T-helper 1 cell treated with Interleukin-12 subunit alpha and Interleukin-12 subunit beta and Interleukin-4 antibody, amounts not matched to agents 30 μg/mL and 1 μg/mL, for 36 hours (primary cell): ENCODE data around the gene MTX1.
"Not testable (repeated sequence)": the region's sequence is repeated elsewhere in the genome, so short reads cannot be mapped to it uniquely, and the experiment has no call there.

Experiments
- H3K27ac Mint-ChIP-seq: one replicate; pipeline ENCODE4 v1.8.0; 2021; ENCODE audit warnings: mild to moderate bottlenecking, mixed read lengths
- H3K27me3 Mint-ChIP-seq: one replicate; pipeline ENCODE4 v1.8.0; 2021; ENCODE audit warnings: low read depth, mixed read lengths
- H3K36me3 Mint-ChIP-seq: one replicate; pipeline ENCODE4 v1.8.0; 2021; ENCODE audit warnings: low read depth, mixed read lengths
- H3K4me1 Mint-ChIP-seq: one replicate; pipeline ENCODE4 v1.8.0; 2021; ENCODE audit warnings: low read depth, mixed read lengths
- H3K4me3 Mint-ChIP-seq: one replicate; pipeline ENCODE4 v1.8.0; 2021; ENCODE audit warnings: mild to moderate bottlenecking, moderate library complexity, mixed read lengths
- H3K9me3 Mint-ChIP-seq: one replicate; pipeline ENCODE4 v1.8.0; 2021; ENCODE audit warnings: mixed read lengths

Gene MTX1

GRCh38 chr1:155244368-155245162 is 36.1 kb downstream of the MTX1 start:
- Mint-ChIP-seq H3K27me3 (peaks cover 4% of the 10 kb centered on the region), H3K4me1 (peaks cover 42% of the 10 kb centered on the region)

GRCh38 chr1:155245163-155245524 is 36.6 kb downstream of the MTX1 start:
- H3K4me3 Mint-ChIP-seq: peak overlapping the region; percentile 83
- no peaks in the 10 kb centered on the region for H3K9me3 Mint-ChIP-seq
- peaks cover 42% of the 10 kb centered on the region for H3K4me1 Mint-ChIP-seq
- peaks cover 13% of the 10 kb centered on the region for H3K36me3 Mint-ChIP-seq
- peaks cover 4% of the 10 kb centered on the region for H3K27me3 Mint-ChIP-seq
- H3K27ac Mint-ChIP-seq: peak overlapping the region; percentile 92

More at GRCh38 chr1:155244368-155245162, 36.1 kb downstream of the MTX1 start:
- H3K9me3 Mint-ChIP-seq: no peaks in the 10 kb centered on the region
- H3K27ac Mint-ChIP-seq: peak overlapping the region; percentile 92
- peak overlapping the region; percentile 83 for H3K4me3 Mint-ChIP-seq
- H3K36me3 Mint-ChIP-seq: peaks cover 13% of the 10 kb centered on the region

- H3K27ac Mint-ChIP-seq, H3K36me3 Mint-ChIP-seq, H3K27me3 Mint-ChIP-seq, H3K9me3 Mint-ChIP-seq, H3K4me3 Mint-ChIP-seq: not testable (repeated sequence)
- peaks cover 34% of the 10 kb centered on the region for H3K4me1 Mint-ChIP-seq
Measured at GRCh38 chr1:155246796-155247195, 38.3 kb downstream of the MTX1 start.

GRCh38 chr1:155247667-155248553 is 39.4 kb downstream of the MTX1 start:
- peaks cover 30% of the 10 kb centered on the region for H3K4me1 Mint-ChIP-seq
- no peaks in the 10 kb centered on the region for H3K9me3 Mint-ChIP-seq
- H3K27me3 Mint-ChIP-seq: peaks cover 4% of the 10 kb centered on the region
- H3K27ac Mint-ChIP-seq: no peak overlapping the region
- peaks cover 9% of the 10 kb centered on the region for H3K36me3 Mint-ChIP-seq
- H3K4me3 Mint-ChIP-seq: no peak overlapping the region

- peak overlapping the region; percentile 72 for H3K4me3 Mint-ChIP-seq
- H3K4me1 Mint-ChIP-seq: peaks cover 35% of the 10 kb centered on the region
- H3K36me3 Mint-ChIP-seq: peaks cover 7% of the 10 kb centered on the region
- H3K27ac Mint-ChIP-seq: peak overlapping the region; percentile 59
- H3K9me3 Mint-ChIP-seq: no peaks in the 10 kb centered on the region
- H3K27me3 Mint-ChIP-seq: no peaks in the 10 kb centered on the region
Measured at GRCh38 chr1:155250246-155250632, 41.7 kb downstream of the MTX1 start.

- no peaks in the 10 kb centered on the region for H3K9me3 Mint-ChIP-seq
- peaks cover 34% of the 10 kb centered on the region for H3K4me1 Mint-ChIP-seq
- no peak overlapping the region for H3K27ac Mint-ChIP-seq
- peak overlapping the region; percentile 48 for H3K4me3 Mint-ChIP-seq
- no peaks in the 10 kb centered on the region for H3K27me3 Mint-ChIP-seq
- peaks cover 7% of the 10 kb centered on the region for H3K36me3 Mint-ChIP-seq
Measured at GRCh38 chr1:155250633-155251449, 42.3 kb downstream of the MTX1 start.

GRCh38 chr1:155251566-155251965 is 43.1 kb downstream of the MTX1 start:
- Mint-ChIP-seq H3K27ac (no peak overlapping the region), H3K4me1 (peaks cover 35% of the 10 kb centered on the region), H3K36me3 (peaks cover 6% of the 10 kb centered on the region), H3K4me3 (no peak overlapping the region), H3K27me3 (no peaks in the 10 kb centered on the region), H3K9me3 (no peaks in the 10 kb centered on the region)

- peaks cover 39% of the 10 kb centered on the region for H3K4me1 Mint-ChIP-seq
- no peak overlapping the region for H3K27ac Mint-ChIP-seq
- peak overlapping the region; percentile 80 for H3K4me3 Mint-ChIP-seq
Measured at GRCh38 chr1:155253208-155253607, 44.7 kb downstream of the MTX1 start.

GRCh38 chr1:155253797-155254196 is 45.3 kb downstream of the MTX1 start:
- Mint-ChIP-seq H3K4me1 (peaks cover 39% of the 10 kb centered on the region), H3K27ac (no peak overlapping the region), H3K9me3 (no peaks in the 10 kb centered on the region), H3K4me3 (peak overlapping the region; percentile 80), H3K27me3 (no peaks in the 10 kb centered on the region), H3K36me3 (peaks cover 18% of the 10 kb centered on the region)

More at GRCh38 chr1:155253208-155253607, 44.7 kb downstream of the MTX1 start:
- H3K36me3 Mint-ChIP-seq: peaks cover 14% of the 10 kb centered on the region
- no peaks in the 10 kb centered on the region for H3K27me3 Mint-ChIP-seq
- H3K9me3 Mint-ChIP-seq: no peaks in the 10 kb centered on the region

- Mint-ChIP-seq H3K4me1 (peaks cover 39% of the 10 kb centered on the region), H3K27ac (peak overlapping the region; percentile 73), H3K4me3 (peak overlapping the region; percentile 80), H3K9me3 (no peaks in the 10 kb centered on the region), H3K27me3 (no peaks in the 10 kb centered on the region), H3K36me3 (peaks cover 18% of the 10 kb centered on the region)
Measured at GRCh38 chr1:155254228-155254713, 45.8 kb downstream of the MTX1 start.

GRCh38 chr1:155254714-155255242 is 46.3 kb downstream of the MTX1 start:
- Mint-ChIP-seq H3K27me3 (no peaks in the 10 kb centered on the region), H3K4me3 (peak overlapping the region; percentile 80), H3K4me1 (peaks cover 39% of the 10 kb centered on the region), H3K27ac (peak overlapping the region; percentile 36), H3K9me3 (no peaks in the 10 kb centered on the region), H3K36me3 (peaks cover 18% of the 10 kb centered on the region)

GRCh38 chr1:155255243-155256007 is 46.9 kb downstream of the MTX1 start, which contains the start of gene ENTREP3:
ENTREP3 (minus strand) TSS chr1:155255483; CDS start chr1:155254877, 606 bp downstream.
- Mint-ChIP-seq H3K9me3 (no peaks in the 10 kb centered on the region), H3K27me3 (no peaks in the 10 kb centered on the region), H3K36me3 (peaks cover 23% of the 10 kb centered on the region), H3K4me1 (peaks cover 40% of the 10 kb centered on the region), H3K4me3 (peak within 1 kb of the TSS; percentile 80), H3K27ac (peak within 1 kb of the TSS; percentile 73)
